Measurements from ENCODE around the gene TUBB. TPM values are rescaled to one million over a fixed set of nuclear protein-coding genes. Genes with fewer than 3 reads are reported as not detected.
"Not testable (repeated sequence)": the region's sequence is repeated elsewhere in the genome, so short reads cannot be mapped to it uniquely, and the experiment has no call there.

Gene TUBB
- total RNA-seq, 1 donor from 2014 or later: 286 TPM

GRCh38 chr6:30761791-30762429 lies 41.8 kb downstream of the TUBB start:
- no peak for DNase-seq

GRCh38 chr6:30763155-30763617 lies 43.0 kb downstream of the TUBB start:
- DNase-seq: no peak

- DNase-seq: peak; percentile 54
These were observed 43.7 kb downstream of the TUBB start for GRCh38 chr6:30763618-30764489.

- not testable (repeated sequence) for DNase-seq
These were observed 44.4 kb downstream of the TUBB start for GRCh38 chr6:30764490-30765043.

GRCh38 chr6:30765495-30765894 lies 45.3 kb downstream of the TUBB start:
- DNase-seq: not testable (repeated sequence)

GRCh38 chr6:30766461-30767157 lies 46.5 kb downstream of the TUBB start:
- no peak for DNase-seq

GRCh38 chr6:30767158-30767943 lies 47.2 kb downstream of the TUBB start:
- no peak for DNase-seq

- no peak for DNase-seq
These were observed 47.8 kb downstream of the TUBB start for GRCh38 chr6:30767944-30768301.

GRCh38 chr6:30768634-30769087 lies 48.5 kb downstream of the TUBB start:
- DNase-seq: no peak

GRCh38 chr6:30769088-30769852 lies 49.1 kb downstream of the TUBB start:
- DNase-seq: peak; percentile 44

GRCh38 chr6:30769853-30770524 lies 49.8 kb downstream of the TUBB start:
- DNase-seq: no peak

GRCh38 chr6:30770592-30770991 lies 50.4 kb downstream of the TUBB start:
- DNase-seq: no peak

GRCh38 chr6:30774701-30775100 lies 54.5 kb downstream of the TUBB start:
- DNase-seq: no peak

Small RNA genes within 50 kb of the gene (small RNA-seq; reads per million reads assigned to genes)
- not detected for gene RF00019 (ENCODE audit: low replicate concordance)
- not detected for gene RN7SL353P (ENCODE audit: low replicate concordance)

Other genes with a start within 250 kb of the TUBB start
- 179 TPM for gene HLA-E, start 230.8 kb upstream of the TUBB start, total RNA-seq
- 40.2 TPM for gene GNL1, start 163.9 kb upstream of the TUBB start, total RNA-seq
- 5.8 TPM for gene PRR3, start 163.1 kb upstream of the TUBB start, total RNA-seq
- gene ABCF1, start 148.9 kb upstream of the TUBB start, total RNA-seq: 36.4 TPM
- gene PPP1R10, start 103.1 kb upstream of the TUBB start, total RNA-seq: 18.8 TPM
- gene MRPS18B, start 102.5 kb upstream of the TUBB start, total RNA-seq: 60.1 TPM
- gene ATAT1, start 93.5 kb upstream of the TUBB start, total RNA-seq: 6.4 TPM
- gene C6orf136, start 73.2 kb upstream of the TUBB start, total RNA-seq: 15.5 TPM
- gene DHX16, start 47.3 kb upstream of the TUBB start, total RNA-seq: 24.5 TPM
- 19.7 TPM for gene PPP1R18, start 33.7 kb upstream of the TUBB start, total RNA-seq
- gene NRM, start 29.4 kb upstream of the TUBB start, total RNA-seq: 5.2 TPM
- 14.5 TPM for gene MDC1, start 3.1 kb upstream of the TUBB start, total RNA-seq
- 79.3 TPM for gene FLOT1, start 22.3 kb downstream of the TUBB start, total RNA-seq
- 7.1 TPM for gene IER3, start 24.2 kb downstream of the TUBB start, total RNA-seq
- 73.2 TPM for gene DDR1, start 164.2 kb downstream of the TUBB start, total RNA-seq
- 19.9 TPM for gene GTF2H4, start 187.9 kb downstream of the TUBB start, total RNA-seq
- gene VARS2, start 193.9 kb downstream of the TUBB start, total RNA-seq: 19.6 TPM
- gene SFTA2, start 211.8 kb downstream of the TUBB start, total RNA-seq: not detected
- gene MUCL3, start 220.6 kb downstream of the TUBB start, total RNA-seq: not detected